Inflammatory macrophage treated with lipopolysaccharide for 1 hour (primary cell): ENCODE results near the gene ECI1.
"Not testable (repeated sequence)": the region's sequence is repeated elsewhere in the genome, so short reads cannot be mapped to it uniquely, and the experiment has no call there.

ENCODE experiments used
- DNase-seq, 2 donors: peaks; one replicate each; pipeline ENCODE4 v3.0.0-alpha.2; 2020 to 2022

Gene ECI1

GRCh38 chr16:2209258-2210008 is 42.0 kb downstream of the ECI1 start:
- DNase-seq: no peak

GRCh38 chr16:2208772-2209171 is 42.6 kb downstream of the ECI1 start:
- DNase-seq: no peak

- no peak for DNase-seq
Measured at GRCh38 chr16:2208308-2208707, 43.1 kb downstream of the ECI1 start.

- DNase-seq: no peak
Measured at GRCh38 chr16:2207872-2208271, 43.5 kb downstream of the ECI1 start.

GRCh38 chr16:2206780-2207433 is 44.5 kb downstream of the ECI1 start:
- DNase-seq: peak; percentile 37 to 57

- no peak for DNase-seq
Measured at GRCh38 chr16:2206420-2206779, 45.0 kb downstream of the ECI1 start.

GRCh38 chr16:2205967-2206313 is 45.4 kb downstream of the ECI1 start:
- no peak for DNase-seq

GRCh38 chr16:2205104-2205966 is 46.1 kb downstream of the ECI1 start, which contains the start of gene MLST8:
Gene MLST8 (plus strand): TSS chr16:2205454. CDS start chr16:2206086, 632 bp downstream.
- peak; percentile 69 to 90 for DNase-seq

GRCh38 chr16:2204416-2205103 is 46.8 kb downstream of the ECI1 start:
- peak; percentile 19 to 55 for DNase-seq

- DNase-seq: not testable (repeated sequence)
Measured at GRCh38 chr16:2203119-2203688, 48.2 kb downstream of the ECI1 start.

- no peak for DNase-seq
Measured at GRCh38 chr16:2200313-2200712, 51.1 kb downstream of the ECI1 start.

GRCh38 chr16:2199621-2200139 is 51.7 kb downstream of the ECI1 start:
- DNase-seq: no peak

- no peak for DNase-seq
Measured at GRCh38 chr16:2199095-2199494, 52.3 kb downstream of the ECI1 start.

- DNase-seq: no peak
Measured at GRCh38 chr16:2198283-2198682, 53.1 kb downstream of the ECI1 start.

GRCh38 chr16:2197765-2198164 is 53.6 kb downstream of the ECI1 start:
- no peak for DNase-seq

GRCh38 chr16:2196981-2197511 is 54.3 kb downstream of the ECI1 start:
- no peak for DNase-seq

GRCh38 chr16:2196162-2196980 is 55.0 kb downstream of the ECI1 start, which contains the start of gene CASKIN1:
Gene CASKIN1 (minus strand): TSS chr16:2196605. CDS start chr16:2196432, 173 bp downstream.
- peak in 1 of 2 donors; percentile 22 for DNase-seq

GRCh38 chr16:2195322-2196161 is 55.8 kb downstream of the ECI1 start:
- no peak for DNase-seq

GRCh38 chr16:2194852-2195321 is 56.5 kb downstream of the ECI1 start:
- DNase-seq: no peak
